ENCODE results near the gene POM121C.
"Not testable (repeated sequence)": the region's sequence is repeated elsewhere in the genome, so short reads cannot be mapped to it uniquely, and the experiment has no call there.

DNA sequence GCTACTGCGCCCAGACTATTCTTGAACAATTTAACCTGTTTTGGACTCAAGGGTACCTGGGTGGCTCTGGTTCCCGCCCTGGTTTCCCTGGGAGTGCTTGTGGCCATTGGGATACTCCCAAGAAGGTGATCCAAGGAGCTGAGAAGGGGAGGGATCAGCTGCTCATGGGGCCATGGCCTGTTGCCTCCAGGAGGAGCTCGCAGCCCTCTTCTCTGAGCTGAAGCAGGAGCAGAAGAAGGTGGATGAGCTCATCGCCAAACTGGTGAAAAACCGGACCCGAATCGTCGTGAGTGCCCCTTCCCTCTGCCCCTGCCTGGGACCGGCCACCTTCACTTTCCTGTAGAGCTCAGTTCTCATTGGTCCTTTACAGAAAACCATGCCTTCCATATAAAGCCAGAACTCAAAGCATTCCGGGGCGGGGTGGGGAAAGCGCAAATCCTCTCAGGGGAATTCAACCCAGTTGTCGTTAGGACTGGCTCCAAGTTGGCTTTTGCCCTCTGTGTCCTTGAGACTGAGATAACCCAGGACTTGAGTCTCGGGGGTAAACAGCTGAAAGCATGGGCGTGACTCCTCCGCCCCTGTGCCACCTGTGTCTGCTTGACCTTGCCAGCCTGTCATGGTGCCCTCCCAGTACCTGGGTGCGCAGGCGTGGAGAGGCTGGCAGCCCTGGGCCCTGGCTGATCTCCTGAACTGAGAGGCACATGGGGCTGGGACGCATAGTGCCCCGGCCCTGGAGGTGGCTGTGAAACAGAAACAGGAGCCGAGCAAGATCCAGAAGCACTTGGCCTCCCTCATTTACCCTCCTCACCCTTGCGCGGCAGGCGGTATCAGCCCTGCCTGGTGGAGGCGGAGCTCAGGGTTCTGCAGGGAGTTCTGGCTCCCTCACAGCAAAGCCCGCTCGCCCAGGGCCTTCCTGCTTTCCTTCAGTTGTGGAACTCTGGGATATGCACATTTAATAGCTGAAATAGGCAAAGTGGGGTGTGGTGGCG lies 82.3 kb downstream of the POM121C start:
- TF ChIP-seq, protein P1, sequence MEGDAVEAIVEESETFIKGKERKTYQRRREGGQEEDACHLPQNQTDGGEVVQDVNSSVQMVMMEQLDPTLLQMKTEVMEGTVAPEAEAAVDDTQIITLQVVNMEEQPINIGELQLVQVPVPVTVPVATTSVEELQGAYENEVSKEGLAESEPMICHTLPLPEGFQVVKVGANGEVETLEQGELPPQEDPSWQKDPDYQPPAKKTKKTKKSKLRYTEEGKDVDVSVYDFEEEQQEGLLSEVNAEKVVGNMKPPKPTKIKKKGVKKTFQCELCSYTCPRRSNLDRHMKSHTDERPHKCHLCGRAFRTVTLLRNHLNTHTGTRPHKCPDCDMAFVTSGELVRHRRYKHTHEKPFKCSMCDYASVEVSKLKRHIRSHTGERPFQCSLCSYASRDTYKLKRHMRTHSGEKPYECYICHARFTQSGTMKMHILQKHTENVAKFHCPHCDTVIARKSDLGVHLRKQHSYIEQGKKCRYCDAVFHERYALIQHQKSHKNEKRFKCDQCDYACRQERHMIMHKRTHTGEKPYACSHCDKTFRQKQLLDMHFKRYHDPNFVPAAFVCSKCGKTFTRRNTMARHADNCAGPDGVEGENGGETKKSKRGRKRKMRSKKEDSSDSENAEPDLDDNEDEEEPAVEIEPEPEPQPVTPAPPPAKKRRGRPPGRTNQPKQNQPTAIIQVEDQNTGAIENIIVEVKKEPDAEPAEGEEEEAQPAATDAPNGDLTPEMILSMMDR (IDR thresholded peaks at IDR 0.05; ENCODE audit: borderline replicate concordance, extremely low read depth, low read length, poor library complexity, severe bottlenecking), result not testable (repeated sequence)
- not testable (repeated sequence) for TF ChIP-seq EZH2 (IDR thresholded peaks at IDR 0.05; ENCODE audit: borderline replicate concordance, low read depth, low read length, severe bottlenecking)
